ENCODE measurements around the gene CNTNAP2.
"Not testable (repeated sequence)": the region's sequence is repeated elsewhere in the genome, so short reads cannot be mapped to it uniquely, and the experiment has no call there.

Gene CNTNAP2

DNA sequence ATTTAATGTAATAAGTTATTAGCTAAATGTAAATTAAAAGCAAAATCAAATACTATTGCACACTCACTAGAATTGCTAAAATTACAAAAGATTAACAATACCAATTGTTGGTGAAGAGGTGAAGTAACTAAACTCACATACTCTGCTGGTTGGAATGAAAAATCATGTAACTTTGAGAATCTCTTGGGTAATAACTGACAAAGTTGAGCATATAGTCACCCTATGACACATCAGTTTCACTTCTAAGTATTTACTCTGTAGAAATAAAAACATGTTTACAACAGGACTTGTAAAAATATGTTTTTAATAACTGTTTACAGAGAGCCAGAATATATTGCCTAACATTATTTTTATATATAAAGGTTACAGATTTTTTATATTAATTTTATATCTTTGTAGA lies 33.6 kb downstream of the CNTNAP2 start:
- DNase-seq (ENCODE audit: low spot score): no peak

DNA sequence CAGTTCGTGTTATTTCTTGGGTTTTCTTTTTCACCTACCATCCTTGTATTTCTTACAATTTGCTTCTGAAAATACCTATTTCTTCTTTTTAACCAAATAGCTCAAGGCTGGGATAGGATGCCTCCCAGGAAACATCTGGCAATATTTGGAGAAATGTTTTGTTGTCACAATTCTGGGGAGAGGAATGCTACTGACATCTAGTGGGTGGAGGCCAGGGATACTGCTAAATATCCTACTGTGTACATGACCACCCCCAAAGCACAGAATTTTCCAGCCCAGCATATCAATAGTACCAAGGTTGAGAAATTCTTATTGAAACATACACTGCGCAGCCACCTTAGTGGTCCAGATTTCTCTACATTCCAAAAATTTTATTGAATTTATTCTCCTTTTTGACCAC lies 55.5 kb downstream of the CNTNAP2 start:
- peak; percentile 32 for DNase-seq (ENCODE audit: low spot score)

GRCh38 chr7:146175716-146176115 lies 59.1 kb downstream of the CNTNAP2 start:
- DNase-seq (ENCODE audit: low spot score): peak; percentile 28

GRCh38 chr7:146176860-146177259 lies 60.3 kb downstream of the CNTNAP2 start:
- no peak for DNase-seq (ENCODE audit: low spot score)

DNA sequence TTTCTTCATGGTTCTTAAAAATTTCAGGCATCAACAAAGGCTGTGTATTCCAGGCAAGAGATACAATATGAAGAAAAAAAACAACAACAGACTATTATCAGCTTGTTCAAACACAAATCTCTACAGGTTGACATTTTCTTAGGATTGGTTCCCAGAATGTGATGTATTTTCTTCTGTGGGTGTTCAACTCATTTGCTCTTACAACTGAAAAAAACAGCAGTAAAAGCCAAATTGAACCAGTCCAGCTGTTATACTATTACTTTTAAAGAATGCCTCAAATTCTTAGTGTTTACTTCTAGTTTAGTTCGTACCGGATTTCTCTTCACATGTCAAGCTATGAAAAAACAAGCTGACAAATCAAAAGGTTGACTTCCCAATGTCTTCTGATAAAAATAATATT lies 60.7 kb downstream of the CNTNAP2 start:
- no peak for DNase-seq (ENCODE audit: low spot score)

DNA sequence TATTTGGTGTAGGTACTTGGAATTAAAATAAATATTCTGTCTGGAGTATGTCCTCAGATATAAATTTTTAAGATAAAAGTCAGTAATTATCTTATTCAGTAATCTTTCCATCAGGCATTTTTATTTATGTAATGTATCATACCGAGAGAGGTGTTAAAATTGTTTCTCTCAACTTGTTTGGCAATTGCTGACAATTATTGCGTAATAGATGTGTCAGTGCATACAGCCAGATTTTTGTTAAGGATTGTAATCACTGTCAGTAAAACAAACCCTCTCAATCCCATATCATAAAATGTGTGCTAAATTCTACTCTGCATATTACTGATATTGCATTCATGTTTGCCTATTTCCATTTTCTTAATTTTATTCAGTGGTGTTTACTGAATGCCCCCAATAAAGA lies 69.2 kb downstream of the CNTNAP2 start:
- no peak for DNase-seq (ENCODE audit: low spot score)

DNA sequence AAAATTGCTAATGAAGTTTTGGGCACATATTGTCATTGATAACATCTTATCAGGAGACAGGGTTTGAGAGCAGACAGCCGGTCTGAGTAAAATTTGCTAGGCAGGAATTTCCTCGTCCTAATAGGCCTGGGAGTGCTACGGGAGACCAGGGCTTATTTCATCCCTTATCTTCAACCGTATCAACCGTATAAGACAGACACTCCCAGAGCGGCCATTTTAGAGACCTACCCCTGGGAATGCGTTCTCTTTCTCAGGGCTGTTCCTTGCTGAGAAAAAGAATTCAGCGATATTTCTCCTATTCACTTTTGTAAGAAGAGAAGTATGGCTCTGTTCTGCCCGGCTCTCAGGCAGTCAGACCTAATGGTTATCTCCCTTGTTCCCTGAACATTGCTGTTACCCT lies 74.8 kb downstream of the CNTNAP2 start:
- not testable (repeated sequence) for DNase-seq (ENCODE audit: low spot score)

GRCh38 chr7:146201945-146202344 lies 85.3 kb downstream of the CNTNAP2 start:
- DNase-seq (ENCODE audit: low spot score): no peak

- no peak for DNase-seq (ENCODE audit: low spot score)
Observed at GRCh38 chr7:146206270-146206669, 89.7 kb downstream of the CNTNAP2 start.

DNA sequence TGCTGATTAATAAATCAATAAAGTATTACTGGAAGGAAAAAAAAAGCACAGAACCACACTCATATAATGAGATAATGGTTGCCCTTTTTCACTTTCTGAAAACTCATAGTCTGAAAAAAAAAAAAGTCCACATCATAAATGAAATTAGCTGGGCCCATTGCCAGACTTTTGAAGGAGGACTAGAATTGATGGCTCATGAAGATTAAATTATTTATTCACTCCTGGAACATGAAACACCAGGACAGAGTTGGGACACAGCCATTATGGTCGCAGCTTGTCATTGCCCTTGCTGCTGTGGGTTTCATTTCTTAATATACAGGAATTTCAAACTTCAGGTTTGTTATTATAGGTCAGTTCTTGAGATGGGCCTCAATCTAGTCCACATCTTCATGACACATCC lies 91.9 kb downstream of the CNTNAP2 start:
- no peak for DNase-seq (ENCODE audit: low spot score)

DNA sequence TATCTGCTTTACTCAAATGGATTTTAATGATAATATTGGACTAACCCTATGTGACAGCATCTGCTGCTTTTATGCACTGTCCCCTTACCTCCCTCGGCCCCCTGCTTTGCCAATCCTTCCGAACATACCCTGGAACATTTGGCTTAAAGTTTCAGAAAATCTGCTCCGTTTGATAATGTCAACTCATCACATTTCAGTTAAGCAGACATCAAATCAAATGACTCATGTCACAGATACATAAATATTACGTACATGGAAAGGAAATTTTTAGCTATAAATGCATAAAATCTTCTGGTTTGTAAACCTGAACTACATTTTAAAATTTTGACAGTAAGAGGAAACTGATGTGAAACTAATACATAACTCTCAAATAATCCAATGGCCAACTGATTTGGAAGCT lies 98.2 kb downstream of the CNTNAP2 start:
- no peak for DNase-seq (ENCODE audit: low spot score)

DNA sequence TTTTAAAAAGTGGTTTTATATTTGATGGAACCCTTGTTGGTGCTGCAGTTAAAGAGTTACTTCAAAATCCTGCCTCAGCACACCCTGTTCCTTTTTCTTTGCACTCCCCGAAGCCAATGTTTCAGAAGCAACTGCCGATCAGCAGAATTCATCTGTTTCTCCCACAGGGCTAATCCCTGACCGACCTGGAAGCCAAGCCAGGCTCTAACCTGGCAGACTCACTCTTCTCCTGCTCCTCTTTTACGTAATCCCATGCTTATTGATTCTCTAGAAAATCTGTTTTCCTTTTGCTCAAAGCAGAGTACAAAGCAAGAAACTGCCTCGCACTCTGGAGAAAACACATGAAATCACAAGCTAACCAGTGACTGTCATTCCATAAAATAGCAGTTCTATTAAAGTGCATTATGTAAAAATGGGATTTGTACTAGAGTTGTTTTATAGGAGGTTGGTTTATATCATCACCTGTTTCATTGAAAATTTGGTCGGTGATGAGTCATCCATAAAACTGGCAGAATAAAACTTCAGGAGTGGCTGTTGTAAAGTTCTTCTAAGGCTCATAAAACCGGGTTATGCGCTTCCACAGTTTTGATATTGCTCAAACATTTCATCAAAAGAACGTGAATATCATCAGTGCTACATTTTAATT lies 99.9 kb downstream of the CNTNAP2 start:
- DNase-seq (ENCODE audit: low spot score): no peak

DNA sequence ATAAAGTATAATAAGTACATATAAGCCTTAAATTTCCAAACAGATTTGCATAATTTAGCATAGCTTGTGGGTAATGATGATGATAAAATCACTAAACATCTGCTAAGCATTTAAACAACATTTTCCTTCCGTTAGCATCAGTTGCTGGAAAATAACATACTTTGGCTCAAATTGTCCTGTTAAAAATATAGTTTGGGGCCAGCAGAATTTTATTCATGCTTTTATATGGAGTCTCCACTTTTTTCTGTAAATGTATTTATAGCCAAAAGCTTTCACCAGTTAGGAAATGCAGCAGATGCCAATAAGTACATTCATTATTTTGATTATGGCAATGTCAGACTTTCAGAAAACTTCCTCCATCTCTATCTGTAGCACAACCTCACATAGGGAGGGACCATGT lies 107.2 kb downstream of the CNTNAP2 start:
- no peak for DNase-seq (ENCODE audit: low spot score)

DNA sequence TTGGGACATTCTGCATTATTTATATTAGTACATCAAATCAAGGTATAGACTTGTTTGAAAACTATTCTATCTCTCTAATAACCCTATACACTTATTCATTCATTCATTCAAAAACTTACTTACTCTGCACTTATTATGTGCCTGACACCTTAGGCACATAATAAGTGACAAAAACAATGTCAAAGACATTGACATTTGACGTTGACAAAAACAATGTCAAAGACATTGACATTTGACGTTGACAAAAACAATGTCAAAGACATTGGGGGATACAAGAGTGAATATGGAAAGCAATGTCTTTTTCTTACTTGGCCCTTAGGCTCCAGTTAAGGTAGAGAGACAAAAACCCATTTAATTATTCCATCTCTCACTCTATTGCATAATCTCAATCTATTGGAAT lies 116.0 kb downstream of the CNTNAP2 start:
- DNase-seq (ENCODE audit: low spot score): no peak

GRCh38 chr7:146235195-146235594 lies 118.6 kb downstream of the CNTNAP2 start:
- DNase-seq (ENCODE audit: low spot score): no peak

GRCh38 chr7:146242661-146243060 lies 126.1 kb downstream of the CNTNAP2 start:
- no peak for DNase-seq (ENCODE audit: low spot score)

GRCh38 chr7:146247991-146248390 lies 131.4 kb downstream of the CNTNAP2 start:
- DNase-seq (ENCODE audit: low spot score): not testable (repeated sequence)

- DNase-seq (ENCODE audit: low spot score): not testable (repeated sequence)
Observed at GRCh38 chr7:146248744-146249143, 132.1 kb downstream of the CNTNAP2 start.

DNA sequence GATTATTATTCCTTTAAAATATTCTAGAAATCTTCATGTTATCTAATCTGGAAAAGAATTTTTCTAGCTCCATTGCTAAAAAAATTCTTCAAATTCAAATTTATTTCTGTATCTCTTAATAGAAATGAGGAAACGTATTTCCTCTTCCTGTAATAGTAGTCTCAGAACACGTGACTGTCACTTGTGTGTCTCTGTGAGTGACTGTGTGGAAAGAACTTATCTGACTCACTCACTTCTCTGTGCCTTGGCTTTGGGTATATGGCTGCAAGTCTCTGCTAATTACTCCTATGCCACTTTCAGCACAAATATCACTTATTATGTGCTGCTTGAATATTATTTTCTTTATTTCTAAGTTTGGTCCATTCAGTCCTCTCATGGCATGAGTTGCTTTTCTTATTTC lies 132.7 kb downstream of the CNTNAP2 start:
- DNase-seq (ENCODE audit: low spot score): no peak

DNA sequence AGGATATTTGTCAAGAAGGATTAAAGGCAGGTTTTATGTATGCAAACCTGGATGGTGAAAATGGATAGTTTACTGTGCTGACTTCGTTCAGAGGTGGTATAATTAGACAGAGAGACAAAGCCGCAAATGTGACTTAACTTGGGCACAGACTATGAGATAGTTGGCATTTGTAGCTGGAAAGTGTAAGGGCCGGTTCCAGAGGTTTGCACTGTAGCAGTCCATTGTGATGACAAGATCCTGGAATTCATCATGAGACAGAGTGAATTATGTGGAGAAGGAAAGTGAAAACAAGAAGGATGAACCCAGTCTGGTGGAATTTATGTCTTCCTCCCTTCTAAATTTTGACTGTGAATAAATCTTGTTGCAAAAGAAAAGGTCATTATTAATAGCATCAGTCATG lies 139.0 kb downstream of the CNTNAP2 start:
- DNase-seq (ENCODE audit: low spot score): no peak

DNA sequence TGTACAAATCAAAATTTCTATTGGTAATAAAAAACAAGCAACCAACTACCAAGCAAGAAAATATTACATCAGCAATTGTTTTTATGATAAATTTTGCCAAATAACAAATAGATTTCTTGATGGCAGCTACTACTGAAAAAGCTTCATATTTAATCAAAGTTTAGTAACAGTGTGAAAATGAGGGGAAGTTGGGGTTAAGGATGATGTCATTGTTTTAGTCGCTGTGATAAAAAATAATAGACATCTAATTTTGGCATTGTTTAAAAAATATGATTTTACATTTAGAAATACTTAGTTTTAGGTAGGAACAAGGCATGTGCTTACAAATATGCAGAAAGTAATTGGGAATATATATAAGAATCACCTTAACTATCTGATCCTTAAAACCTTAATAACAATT lies 145.9 kb downstream of the CNTNAP2 start:
- no peak for DNase-seq (ENCODE audit: low spot score)

DNA sequence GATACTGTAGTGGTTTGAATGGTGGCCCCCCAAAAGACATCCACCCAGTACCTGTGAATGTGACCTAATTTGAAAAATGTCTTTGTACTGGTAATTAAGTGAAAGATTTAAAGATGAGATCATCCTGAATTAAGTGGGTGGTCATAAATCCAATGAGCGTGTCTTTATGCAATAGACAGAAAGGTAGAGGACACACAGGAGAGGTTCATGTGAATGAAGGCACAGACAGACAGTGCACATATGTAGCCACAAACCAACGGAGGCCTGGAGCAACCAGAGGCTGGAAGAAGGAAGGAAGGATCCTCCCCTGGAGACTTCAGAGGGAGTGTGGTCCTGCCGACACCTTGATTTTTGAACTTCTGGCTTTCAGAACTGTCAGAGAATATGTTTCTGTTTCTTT lies 160.3 kb downstream of the CNTNAP2 start:
- DNase-seq (ENCODE audit: low spot score): no peak

DNA sequence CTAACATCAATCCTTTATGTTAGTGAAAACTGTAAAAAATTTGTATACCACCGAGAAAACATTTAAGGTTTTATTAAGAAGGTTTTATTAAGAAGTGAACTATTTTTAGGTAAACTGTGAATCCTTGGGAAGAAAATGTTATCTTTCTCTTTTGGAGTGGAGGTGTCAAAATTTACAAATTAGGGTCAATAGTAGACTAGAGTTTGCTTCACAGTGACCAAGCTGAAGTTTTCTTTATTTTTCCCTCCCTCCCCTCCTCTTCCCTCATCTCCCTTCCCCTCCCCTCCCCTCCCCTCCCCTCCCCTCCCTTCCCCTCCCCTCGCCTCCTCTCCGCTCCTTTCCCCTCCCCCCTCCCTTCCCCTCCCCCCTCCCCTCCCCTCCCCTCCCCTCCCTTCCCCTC lies 168.8 kb downstream of the CNTNAP2 start:
- no peak for DNase-seq (ENCODE audit: low spot score)

- DNase-seq (ENCODE audit: low spot score): no peak
Observed at GRCh38 chr7:146290746-146291145, 174.1 kb downstream of the CNTNAP2 start.

DNA sequence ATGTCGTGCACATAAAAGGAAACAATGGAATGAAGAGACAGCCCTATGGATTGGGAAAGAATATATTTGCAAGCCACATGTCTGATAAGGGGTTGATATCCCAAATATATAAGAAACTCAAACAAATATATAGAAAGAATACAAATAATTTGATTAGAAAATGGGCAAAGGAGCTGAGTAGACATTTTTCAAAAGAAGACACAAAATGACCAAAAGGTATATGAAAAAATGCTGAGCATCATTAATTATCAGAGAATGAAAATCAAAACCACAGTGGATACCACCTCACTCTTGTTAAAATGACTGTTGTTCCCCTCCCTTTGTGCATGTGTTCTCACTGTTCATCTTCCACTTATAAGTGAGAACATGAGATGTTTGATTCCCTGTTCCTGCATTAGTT lies 175.3 kb downstream of the CNTNAP2 start:
- DNase-seq (ENCODE audit: low spot score): no peak

Data from NAMALWA (cell line).